GM10266 (cell line): Measurements from ENCODE around the gene NLRP5.
"Not testable (repeated sequence)": the region's sequence is repeated elsewhere in the genome, so short reads cannot be mapped to it uniquely, and the experiment has no call there.

Experiments used
- DNase-seq: peaks from one replicate; pipeline ENCODE4 v3.0.0; 2012; ENCODE audit errors: extremely low spot score
- CTCF ChIP-seq: IDR thresholded peaks from 2 replicates; pipeline ENCODE4 v1.5.1; 2012; ENCODE audit warnings: mild to moderate bottlenecking, low read depth; ENCODE audit not compliant: control insufficient read depth, insufficient read depth; ENCODE audit errors: missing control alignments

The NLRP5 gene

GRCh38 chr19:55986487-55986886, at the start of gene NLRP5:
NLRP5 (plus strand) TSS chr19:55986775.
- DNase-seq, result no peak
- no peak for TF ChIP-seq CTCF

- no peak for DNase-seq
Measured at GRCh38 chr19:55939206-55939605, 47.4 kb upstream of the NLRP5 start.

GRCh38 chr19:55940306-55940705, 46.3 kb upstream of the NLRP5 start:
- no peak for DNase-seq
- TF ChIP-seq CTCF, result no peak

More at GRCh38 chr19:55939206-55939605, 47.4 kb upstream of the NLRP5 start:
- no peak for TF ChIP-seq CTCF

GRCh38 chr19:55947532-55947931, 39.0 kb upstream of the NLRP5 start, which contains the start of gene NLRP8:
NLRP8 (plus strand) TSS chr19:55947832.
- TF ChIP-seq CTCF, result no peak
- no peak for DNase-seq

- not testable (repeated sequence) for DNase-seq
Measured at GRCh38 chr19:55950566-55950965, 36.0 kb upstream of the NLRP5 start.

- no peak for TF ChIP-seq CTCF
- no peak for DNase-seq
Measured at GRCh38 chr19:55956431-55956830, 30.1 kb upstream of the NLRP5 start.

- no peak for DNase-seq
Measured at GRCh38 chr19:55958356-55958755, 28.2 kb upstream of the NLRP5 start.

More at GRCh38 chr19:55958356-55958755, 28.2 kb upstream of the NLRP5 start:
- TF ChIP-seq CTCF, result no peak
